GM19397 (cell line): ENCODE results near the gene TSEN54.

ENCODE experiments used
- ATAC-seq: cut with Tn5 transposase; IDR thresholded peaks from one replicate; pipeline ENCODE4 v1.9.1; 2021; ENCODE audit warnings: mild to moderate bottlenecking, moderate library complexity; ENCODE audit not compliant: unreplicated experiment

The TSEN54 gene

DNA sequence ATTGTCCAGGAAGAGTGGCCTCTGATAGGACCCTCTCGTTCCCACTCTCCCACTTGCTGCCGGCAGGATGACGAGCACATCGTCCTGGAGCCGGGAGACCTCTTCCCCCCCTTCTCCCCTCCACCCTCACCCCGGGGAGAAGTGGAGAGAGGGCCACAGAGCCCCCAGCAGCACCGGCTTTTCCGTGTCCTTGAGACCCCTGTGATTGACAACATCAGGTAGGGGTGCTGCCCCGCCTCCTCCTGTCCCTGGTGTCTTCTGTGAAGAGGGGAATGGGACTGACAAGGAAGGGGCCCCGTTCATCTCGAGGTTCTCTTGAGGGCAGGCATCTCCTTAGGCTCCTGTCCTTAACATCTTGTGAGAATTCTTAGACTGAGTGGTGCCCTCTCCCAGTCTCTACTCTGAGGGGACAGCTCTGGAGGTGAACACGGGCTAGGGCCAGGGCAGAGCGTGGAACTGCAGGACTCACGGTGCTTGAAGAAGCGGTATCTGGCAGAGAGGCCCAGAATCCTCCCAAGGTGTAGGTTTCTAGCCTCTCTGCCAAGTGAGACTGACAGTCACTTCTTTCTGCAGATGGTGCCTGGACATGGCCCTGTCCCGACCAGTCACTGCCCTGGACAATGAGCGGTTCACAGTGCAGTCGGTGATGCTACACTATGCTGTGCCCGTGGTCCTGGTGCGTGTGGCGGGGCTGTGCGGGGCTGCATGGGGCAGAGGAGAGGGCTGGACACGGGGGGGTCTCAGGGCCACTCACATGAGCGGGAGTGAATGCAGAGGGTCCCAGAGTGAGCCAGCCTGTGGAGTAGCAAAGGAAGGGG, 27.4 kb upstream of the TSEN54 start:
- ATAC-seq, result no peak

GRCh38 chr17:75489511-75489955, 26.8 kb upstream of the TSEN54 start:
- no peak for ATAC-seq

- ATAC-seq, result no peak
These were observed 26.1 kb upstream of the TSEN54 start for GRCh38 chr17:75490173-75490743.

DNA sequence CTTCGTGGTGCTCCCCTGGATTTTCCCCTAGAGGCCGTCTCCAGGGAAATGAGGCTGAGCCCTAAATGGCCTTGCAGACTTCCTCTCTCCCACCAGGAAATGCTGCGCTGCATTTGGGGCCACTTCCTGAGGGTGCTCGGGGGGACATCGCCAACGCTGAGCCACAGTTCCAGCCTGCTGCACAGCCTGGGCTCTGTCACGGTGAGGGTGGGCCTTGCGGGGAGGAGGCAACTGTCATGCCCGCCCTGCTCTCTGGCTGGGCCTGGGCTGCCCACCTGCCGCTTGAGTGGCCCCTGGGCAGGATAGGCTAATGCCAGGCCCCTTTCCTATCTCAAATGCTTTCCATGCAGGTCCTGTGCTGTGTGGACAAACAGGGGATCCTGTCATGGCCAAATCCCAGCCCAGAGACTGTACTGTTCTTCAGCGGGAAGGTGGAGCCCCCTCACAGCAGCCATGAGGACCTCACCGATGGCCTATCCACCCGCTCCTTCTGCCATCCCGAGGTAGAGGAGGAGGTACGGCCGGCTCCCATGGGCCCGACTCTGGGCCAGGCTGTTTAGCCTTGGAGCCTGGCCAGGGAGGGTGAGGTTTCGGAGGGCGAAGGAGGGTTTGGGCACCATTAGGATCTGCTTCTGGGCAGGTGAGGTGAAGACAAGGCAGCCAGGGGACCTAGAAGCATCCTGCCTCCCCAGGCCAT, 25.2 kb upstream of the TSEN54 start:
- ATAC-seq, result no peak

GRCh38 chr17:75491680-75492079, 24.6 kb upstream of the TSEN54 start:
- ATAC-seq, result no peak

GRCh38 chr17:75492555-75493168, 23.7 kb upstream of the TSEN54 start:
- no peak for ATAC-seq

DNA sequence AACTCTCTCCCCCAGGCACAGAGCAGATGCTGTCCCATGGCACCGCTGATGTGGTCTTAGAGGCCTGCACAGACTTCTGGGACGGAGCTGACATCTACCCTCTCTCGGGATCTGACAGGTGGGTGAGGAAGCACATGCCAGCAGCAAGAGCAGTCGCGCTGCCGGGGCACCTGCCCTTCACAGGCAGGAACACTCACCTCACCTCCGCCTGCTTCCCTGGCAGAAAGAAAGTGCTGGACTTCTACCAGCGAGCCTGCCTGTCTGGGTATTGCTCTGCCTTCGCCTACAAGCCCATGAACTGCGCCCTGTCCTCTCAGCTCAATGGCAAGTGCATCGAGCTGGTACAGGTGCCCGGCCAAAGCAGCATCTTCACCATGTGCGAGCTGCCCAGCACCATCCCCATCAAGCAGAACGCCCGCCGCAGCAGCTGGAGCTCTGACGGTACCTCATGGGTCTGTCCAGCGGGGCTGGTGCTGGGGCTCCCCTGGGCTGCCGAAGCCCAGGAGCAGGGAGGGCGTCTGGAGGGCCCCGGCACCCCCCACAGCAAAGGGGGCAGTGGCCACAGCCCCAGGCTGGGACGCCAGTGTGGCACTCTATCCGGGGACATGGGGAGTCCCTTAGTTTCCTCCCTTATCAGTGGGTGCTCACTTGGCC, 22.7 kb upstream of the TSEN54 start:
- ATAC-seq, result no peak

- ATAC-seq, result no peak
These were observed 21.9 kb upstream of the TSEN54 start for GRCh38 chr17:75494326-75494877.

DNA sequence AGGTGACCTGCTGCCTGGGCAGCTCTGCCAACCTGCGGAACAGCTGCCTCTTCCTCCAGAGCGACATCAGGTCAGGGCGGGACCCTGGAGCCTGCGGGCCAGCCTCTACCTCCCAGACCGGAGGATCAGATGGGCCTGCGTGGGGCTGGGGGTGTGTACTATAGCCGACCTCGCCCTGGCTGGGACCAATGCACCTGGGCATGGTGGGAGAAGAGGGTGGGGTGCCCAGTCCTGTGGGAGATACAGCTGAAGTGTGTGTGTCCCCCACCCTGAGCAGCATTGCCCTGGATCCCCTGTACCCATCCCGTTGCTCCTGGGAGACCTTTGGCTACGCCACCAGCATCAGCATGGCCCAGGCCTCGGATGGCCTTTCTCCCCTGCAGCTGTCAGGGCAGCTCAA, 20.3 kb upstream of the TSEN54 start:
- ATAC-seq, result no peak

DNA sequence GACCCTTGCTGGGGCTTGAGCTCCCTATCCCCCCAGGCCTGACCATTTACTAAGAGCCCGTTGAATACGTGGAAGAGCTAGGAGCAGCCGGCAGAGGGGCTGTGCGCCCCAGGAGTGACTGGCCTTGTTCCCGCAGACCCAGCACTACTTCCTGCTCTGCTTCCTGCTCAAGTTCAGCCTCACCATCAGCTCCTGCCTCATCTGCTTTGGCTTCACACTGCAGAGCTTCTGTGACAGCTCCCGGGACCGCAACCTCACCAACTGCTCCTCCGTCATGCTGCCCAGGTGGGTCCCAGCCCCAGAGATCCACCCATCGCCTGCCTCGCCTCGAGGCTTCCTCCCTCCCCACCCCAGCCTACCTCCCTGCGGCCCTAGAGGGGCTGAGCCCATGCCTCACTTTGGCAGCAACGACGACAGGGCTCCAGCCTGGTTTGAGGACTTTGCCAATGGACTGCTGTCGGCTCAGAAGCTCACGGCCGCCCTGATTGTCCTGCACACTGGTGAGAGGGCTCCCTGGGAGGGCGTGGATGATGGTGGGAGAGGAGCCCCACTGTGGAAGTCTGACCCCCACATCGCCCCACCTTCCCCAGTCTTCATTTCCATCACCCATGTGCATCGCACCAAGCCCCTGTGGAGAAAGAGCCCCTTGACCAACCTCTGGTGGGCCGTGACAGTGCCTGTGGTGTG, 18.1 kb upstream of the TSEN54 start:
- no peak for ATAC-seq

- no peak for ATAC-seq
These were observed 17.6 kb upstream of the TSEN54 start for GRCh38 chr17:75498726-75499213.

DNA sequence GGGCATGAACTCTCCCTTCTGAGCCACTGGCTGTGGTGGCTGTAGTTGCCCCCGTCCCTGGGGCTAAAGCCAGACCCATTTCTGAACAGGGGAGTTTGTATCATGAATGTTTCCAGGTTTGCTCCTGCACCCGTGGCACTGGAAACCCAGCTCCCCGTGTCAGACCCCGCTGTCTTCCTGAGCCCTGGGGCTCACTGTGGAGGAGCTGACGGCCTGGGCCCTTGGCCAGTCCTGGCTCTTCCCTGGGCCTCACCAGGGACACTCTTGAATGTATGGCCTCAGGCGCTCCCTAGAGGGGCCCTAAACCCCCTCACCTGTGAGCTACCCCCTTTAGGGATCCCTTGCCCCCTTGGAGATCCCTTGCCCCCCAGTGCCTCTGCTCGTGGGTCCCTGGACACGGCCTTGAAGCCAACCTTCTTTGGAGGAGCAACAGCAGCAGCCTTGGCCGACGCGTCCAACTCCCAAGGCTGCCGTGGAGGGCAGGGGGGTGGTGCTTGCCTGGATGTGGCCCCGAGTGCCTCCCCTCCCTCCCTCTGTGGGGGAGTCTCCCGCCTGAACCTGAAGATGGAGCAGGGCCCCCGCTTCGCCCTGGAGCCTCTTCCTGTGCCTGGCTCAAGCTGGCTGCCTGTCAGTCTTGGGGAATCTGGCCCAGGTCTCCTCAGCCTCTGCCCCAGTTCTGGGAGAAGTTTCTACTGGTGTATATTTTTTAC, 16.9 kb upstream of the TSEN54 start:
- ATAC-seq, result no peak

DNA sequence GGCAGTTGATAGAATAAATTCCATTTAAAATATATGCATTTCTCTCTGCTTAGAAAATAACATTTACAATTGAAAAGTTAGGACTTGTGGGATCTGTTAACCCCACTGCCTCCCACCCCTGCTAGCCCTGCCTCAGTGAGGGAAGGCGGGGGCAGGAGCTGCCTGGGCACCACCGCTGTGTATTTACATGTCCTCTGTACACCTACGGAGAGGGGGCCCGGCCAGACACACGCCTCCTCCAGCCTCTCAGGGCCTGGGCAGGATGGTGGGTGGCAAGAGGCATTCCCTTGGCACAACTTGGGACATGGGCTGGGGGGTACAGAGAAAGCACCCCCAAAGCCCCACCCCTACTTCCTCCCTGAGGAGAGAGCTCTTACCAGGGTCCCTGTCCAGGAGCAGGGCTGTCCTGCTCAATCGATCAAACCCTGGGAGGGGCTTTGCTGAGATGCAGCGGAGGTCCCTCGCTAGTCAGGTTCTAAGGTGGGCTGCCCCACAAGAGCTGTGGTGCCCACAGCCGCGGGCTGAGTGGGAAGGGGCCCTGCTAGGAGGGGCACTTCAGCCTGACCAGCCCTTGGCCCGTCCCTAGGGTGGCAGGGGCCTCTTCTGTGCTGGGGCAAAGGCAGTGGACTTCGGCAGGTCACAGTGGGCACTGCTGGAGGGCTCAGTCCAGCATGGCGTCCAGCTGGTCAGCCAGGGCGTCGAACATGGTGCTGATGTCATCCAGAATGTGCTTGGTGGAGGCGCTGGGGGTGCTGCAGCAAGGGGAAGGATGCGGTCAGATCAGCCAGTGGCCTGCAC, 15.7 kb upstream of the TSEN54 start:
- ATAC-seq, result no peak

DNA sequence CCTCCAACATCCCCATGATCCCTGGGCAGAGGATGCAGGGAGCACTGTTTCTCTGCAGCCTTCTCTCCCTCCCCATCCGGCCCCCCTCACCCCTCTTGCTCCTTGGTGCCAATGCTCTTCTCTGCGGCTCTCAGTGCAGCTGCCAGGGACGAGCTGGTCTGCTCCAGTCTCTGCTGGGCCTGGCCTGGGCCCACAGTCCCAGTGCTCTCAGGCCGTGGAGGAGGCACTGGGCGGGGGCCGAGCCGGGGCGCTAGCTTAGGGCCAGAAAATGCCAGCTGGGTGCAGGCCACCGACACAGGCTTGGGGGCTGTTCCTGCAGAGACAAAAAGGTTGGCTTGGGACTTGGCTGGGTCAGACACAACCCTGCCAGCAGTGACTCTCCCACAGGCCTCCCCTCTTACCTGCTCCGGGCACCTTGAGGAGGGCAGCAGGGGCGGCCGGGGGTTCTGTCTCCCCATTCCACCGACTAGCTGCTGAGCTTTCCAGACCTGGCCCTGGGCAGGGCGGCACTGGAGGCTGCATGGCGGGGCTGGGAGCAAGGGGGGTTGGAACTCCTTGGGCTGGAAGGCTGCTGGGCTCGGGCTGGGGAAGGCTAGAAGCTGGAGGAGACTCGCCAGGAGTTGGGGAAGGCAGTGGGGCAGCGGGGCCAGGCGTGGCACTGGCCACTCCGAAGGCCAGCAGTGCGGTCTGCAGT, 14.8 kb upstream of the TSEN54 start:
- no peak for ATAC-seq

DNA sequence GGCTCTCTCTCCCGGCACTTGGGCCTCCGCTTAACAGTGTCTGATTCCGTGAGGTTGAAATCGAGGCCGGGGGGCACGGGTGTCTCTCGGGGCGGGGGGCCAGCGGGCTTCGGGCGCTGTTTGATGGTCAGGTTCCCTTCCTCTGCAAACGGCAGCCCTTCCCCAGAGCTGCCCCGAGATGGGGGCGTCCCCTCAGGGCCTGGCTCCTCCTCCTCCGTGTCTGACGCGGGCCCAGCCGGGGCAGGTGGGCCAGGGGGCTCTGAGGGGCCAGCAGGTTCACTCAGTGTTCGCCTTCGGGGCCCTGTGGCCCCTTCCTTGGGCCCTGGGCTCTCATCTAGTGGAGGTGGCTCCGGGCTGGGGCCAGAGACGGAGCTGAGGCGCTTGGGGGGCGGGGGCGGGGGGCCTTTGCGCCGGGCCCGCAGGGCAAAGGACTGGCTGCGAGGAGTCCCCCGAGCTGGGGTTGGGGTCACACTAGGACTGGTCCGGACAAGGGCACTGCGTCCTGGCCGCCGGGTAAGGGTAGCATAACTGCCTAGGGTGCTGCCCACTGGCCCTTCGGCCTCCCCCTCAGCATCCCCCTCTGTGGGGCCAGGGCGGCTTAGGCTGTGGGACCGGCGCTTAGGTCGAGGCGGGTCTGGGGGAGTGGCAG, 14.1 kb upstream of the TSEN54 start:
- no peak for ATAC-seq

GRCh38 chr17:75502721-75503329, 13.5 kb upstream of the TSEN54 start:
- ATAC-seq, result no peak

GRCh38 chr17:75503337-75503950, 12.9 kb upstream of the TSEN54 start:
- ATAC-seq, result no peak
